Measurements from ENCODE around the gene TMBIM6. TPM values are rescaled to one million over a fixed set of nuclear protein-coding genes. Genes with fewer than 3 reads are reported as not detected.

TMBIM6 gene
- total and polyA plus RNA-seq, 4 donors: 114 to 325 (median 226) TPM

DNA sequence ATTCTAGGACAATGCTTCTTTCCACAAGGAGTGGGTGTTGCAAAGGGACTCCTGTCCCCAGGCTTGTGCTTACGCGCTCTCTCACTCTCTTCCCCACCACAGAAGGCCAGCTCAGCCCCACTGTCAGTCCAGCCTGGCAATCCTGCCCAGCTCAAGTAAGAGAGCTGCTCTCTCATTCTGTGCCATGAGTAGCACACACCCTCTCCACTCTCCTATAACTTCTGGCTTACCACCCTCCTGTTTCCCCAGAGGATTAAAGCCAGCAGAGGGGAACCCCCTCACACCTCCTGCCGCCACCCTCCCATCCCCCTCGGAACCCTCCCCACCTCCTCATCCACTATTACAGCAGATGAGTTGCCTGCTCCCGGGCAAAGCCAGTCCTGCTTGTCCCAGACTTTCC is 69.8 kb downstream of the TMBIM6 start:
- Histone ChIP-seq H3K4me1 (ENCODE audit: control insufficient read depth in 1 of 2, insufficient read depth in 2 of 2, low read length in 2 of 2) (peaks cover 0 to 2% of the 10 kb centered on the region in 2 donors), H3K9me3 (ENCODE audit: control insufficient read depth, low read length) (no peaks in the 10 kb centered on the region), H3K27me3 (ENCODE audit: control insufficient read depth in 1 of 2, insufficient read depth in 2 of 2, low read length in 1 of 2) (no peaks in the 10 kb centered on the region), H3K36me3 (ENCODE audit: control insufficient read depth in 1 of 2, insufficient read depth in 2 of 2, low read length in 1 of 2) (no peaks in the 10 kb centered on the region), H3K27ac (ENCODE audit: low read depth in 1 of 2, low read length in 2 of 2) (no peak overlapping the region), H3K4me3 (ENCODE audit: low read length in 2 of 2) (no peak overlapping the region)
- ATAC-seq (ENCODE audit: low FRiP score) (no peak), DNase-seq (peak in 1 of 2 donors; percentile 28)
- intact Hi-C loops (cut with DNase I): no loop called here
- 71 to 82% methylated on average over 5 of the region's 5 CpGs for WGBS, 2 donors

DNA sequence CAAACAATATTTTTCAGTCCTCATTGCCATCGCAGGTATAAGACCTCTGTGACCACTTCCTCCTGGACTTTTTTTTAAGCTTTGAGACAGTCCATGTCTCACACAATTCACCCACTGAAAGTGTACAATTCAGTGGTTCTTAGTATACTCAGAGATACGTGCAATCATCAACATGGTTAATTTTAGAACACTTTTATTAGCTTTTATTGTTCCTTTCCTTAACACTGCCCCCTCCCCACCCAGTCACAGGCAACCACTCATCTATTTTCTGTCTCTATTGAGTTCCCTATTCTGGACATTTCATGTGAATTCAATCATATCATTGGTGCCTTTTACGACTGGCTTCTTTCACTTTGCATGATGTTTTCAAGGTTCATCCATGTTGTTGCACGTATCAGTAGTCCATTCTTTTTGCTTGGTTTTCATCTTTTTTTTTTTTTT is 70.6 kb downstream of the TMBIM6 start:
- no peaks in the 10 kb centered on the region for H3K9me3 ChIP-seq (ENCODE audit: control insufficient read depth, low read length)
- H3K27ac ChIP-seq (ENCODE audit: low read depth in 1 of 2, low read length in 2 of 2): no peak overlapping the region
- H3K4me1 ChIP-seq (ENCODE audit: control insufficient read depth in 1 of 2, insufficient read depth in 2 of 2, low read length in 2 of 2): peaks cover 0 to 2% of the 10 kb centered on the region in 2 donors
- no peak for ATAC-seq (ENCODE audit: low FRiP score)
- no peaks in the 10 kb centered on the region for H3K36me3 ChIP-seq (ENCODE audit: control insufficient read depth in 1 of 2, insufficient read depth in 2 of 2, low read length in 1 of 2)
- H3K27me3 ChIP-seq (ENCODE audit: control insufficient read depth in 1 of 2, insufficient read depth in 2 of 2, low read length in 1 of 2): no peaks in the 10 kb centered on the region
- intact Hi-C loops (cut with DNase I): no loop called here
- no peak overlapping the region for H3K4me3 ChIP-seq (ENCODE audit: low read length in 2 of 2)
- 80 to 84% methylated on average over 4 of the region's 4 CpGs for WGBS, 2 donors
- DNase-seq: no peak

- 89 to 91% methylated on average over 1 of the region's 1 CpG for WGBS, 2 donors
- ATAC-seq (ENCODE audit: low FRiP score) (no peak), DNase-seq (no peak)
- H3K27me3 ChIP-seq (ENCODE audit: control insufficient read depth in 1 of 2, insufficient read depth in 2 of 2, low read length in 1 of 2): no peaks in the 10 kb centered on the region
- no peaks in the 10 kb centered on the region for H3K36me3 ChIP-seq (ENCODE audit: control insufficient read depth in 1 of 2, insufficient read depth in 2 of 2, low read length in 1 of 2)
- H3K4me1 ChIP-seq (ENCODE audit: control insufficient read depth in 1 of 2, insufficient read depth in 2 of 2, low read length in 2 of 2): peaks cover 0 to 2% of the 10 kb centered on the region in 2 donors
- intact Hi-C loops (cut with DNase I): no loop called here
- H3K9me3 ChIP-seq (ENCODE audit: control insufficient read depth, low read length): no peaks in the 10 kb centered on the region
- no peak overlapping the region for H3K4me3 ChIP-seq (ENCODE audit: low read length in 2 of 2)
- H3K27ac ChIP-seq (ENCODE audit: low read depth in 1 of 2, low read length in 2 of 2): no peak overlapping the region
Observed at GRCh38 chr12:49813131-49813530, 71.8 kb downstream of the TMBIM6 start.

Other genes starting within 250 kb of the TMBIM6 start
- gene KCNH3, start 202.5 kb upstream of the TMBIM6 start, total RNA-seq: 1 to 10 TPM in 1 of 2 donors, under 1 TPM in 1; 0.10 to 1.7 TPM
- 1 to 10 TPM in 1 of 2 donors, under 1 TPM in 1; 0.31 to 1.5 TPM for gene KCNH3, start 202.5 kb upstream of the TMBIM6 start, polyA plus RNA-seq
- gene MCRS1, start 173.4 kb upstream of the TMBIM6 start, total RNA-seq: 10 to 100 TPM; 34.7 to 44.0 TPM
- 10 to 100 TPM; 27.5 to 99.2 TPM for gene MCRS1, start 173.4 kb upstream of the TMBIM6 start, polyA plus RNA-seq
- gene FAM186B, start 135.9 kb upstream of the TMBIM6 start, total RNA-seq: under 1 TPM; 0.23 to 0.30 TPM
- under 1 TPM in 1 of 2 donors, not detected in 1; 0.26 TPM for gene FAM186B, start 135.9 kb upstream of the TMBIM6 start, polyA plus RNA-seq
- gene PRPF40B, start 118.0 kb upstream of the TMBIM6 start, total RNA-seq: 10 to 100 TPM; 28.2 to 41.0 TPM
- gene PRPF40B, start 118.0 kb upstream of the TMBIM6 start, polyA plus RNA-seq: 10 to 100 TPM; 11.3 to 69.0 TPM
- gene FMNL3, start 34.2 kb upstream of the TMBIM6 start, total RNA-seq: 10 to 100 TPM; 31.4 to 53.9 TPM
- gene FMNL3, start 34.2 kb upstream of the TMBIM6 start, polyA plus RNA-seq: 10 to 100 TPM in 1 of 2 donors, 1 to 10 TPM in 1; 6.5 to 10.4 TPM
- 10 to 100 TPM; 22.2 to 38.7 TPM for gene NCKAP5L, start 86.9 kb downstream of the TMBIM6 start, total RNA-seq
- gene NCKAP5L, start 86.9 kb downstream of the TMBIM6 start, polyA plus RNA-seq: 10 to 100 TPM in 1 of 2 donors, 1 to 10 TPM in 1; 3.5 to 14.8 TPM
- 1 to 10 TPM; 3.5 to 5.0 TPM for gene BCDIN3D, start 101.5 kb downstream of the TMBIM6 start, total RNA-seq
- 1 to 10 TPM; 1.5 to 1.6 TPM for gene BCDIN3D, start 101.5 kb downstream of the TMBIM6 start, polyA plus RNA-seq
- gene FAIM2, start 162.3 kb downstream of the TMBIM6 start, total RNA-seq: 10 to 100 TPM in 1 of 2 donors, under 1 TPM in 1; 0.58 to 16.4 TPM
- under 1 TPM in 1 of 2 donors, not detected in 1; 0.05 TPM for gene FAIM2, start 162.3 kb downstream of the TMBIM6 start, polyA plus RNA-seq
- gene AQP2, start 209.2 kb downstream of the TMBIM6 start, total RNA-seq: under 1 TPM in 1 of 2 donors, not detected in 1; 0.21 TPM
- gene AQP2, start 209.2 kb downstream of the TMBIM6 start, polyA plus RNA-seq: not detected
- 1 to 10 TPM in 1 of 2 donors, not detected in 1; 1.2 TPM for gene AQP5, start 220.3 kb downstream of the TMBIM6 start, total RNA-seq
- under 1 TPM in 1 of 2 donors, not detected in 1; 0.08 TPM for gene AQP5, start 220.3 kb downstream of the TMBIM6 start, polyA plus RNA-seq
- under 1 TPM in 1 of 2 donors, not detected in 1; 0.39 TPM for gene AQP6, start 231.4 kb downstream of the TMBIM6 start, total RNA-seq
- gene AQP6, start 231.4 kb downstream of the TMBIM6 start, polyA plus RNA-seq: not detected